Endodermal cell (in vitro differentiated cells): Measurements from ENCODE around the gene TCOF1. TPM values are rescaled to one million over a fixed set of nuclear protein-coding genes. Genes with fewer than 3 reads are reported as not detected.

Source experiments
- DNase-seq: peaks from one replicate; pipeline ENCODE4 v3.0.0-alpha.2; 2017
- H3K27ac ChIP-seq: 2 replicates; pipeline ENCODE4 v1.5.1; 2013; ENCODE audit warnings: mild to moderate bottlenecking, low read depth, low read length, moderate library complexity
- H3K27me3 ChIP-seq: 2 replicates; pipeline ENCODE4 v1.6.1; 2013; ENCODE audit warnings: mild to moderate bottlenecking, low read length, moderate library complexity; ENCODE audit not compliant: insufficient read depth, control insufficient read depth, poor library complexity, severe bottlenecking
- H3K36me3 ChIP-seq: 2 replicates; pipeline ENCODE4 v1.7.0; 2013; ENCODE audit warnings: mild to moderate bottlenecking, low read length, moderate library complexity; ENCODE audit not compliant: control insufficient read depth, insufficient read depth
- H3K4me1 ChIP-seq: one replicate; pipeline ENCODE4 v1.7.0; 2013; ENCODE audit warnings: low read length; ENCODE audit not compliant: control insufficient read depth, insufficient read depth
- H3K4me3 ChIP-seq: 2 replicates; pipeline ENCODE4 v1.5.1; 2013; ENCODE audit warnings: mild to moderate bottlenecking, low read length, moderate library complexity
- H3K9ac ChIP-seq: 2 replicates; pipeline ENCODE4 v1.6.1; 2013; ENCODE audit warnings: mild to moderate bottlenecking, low read length, moderate library complexity; ENCODE audit not compliant: poor library complexity, severe bottlenecking; ENCODE audit errors: extremely low read depth
- H3K9me3 ChIP-seq: 2 replicates; pipeline ENCODE4 v1.6.1; 2013; ENCODE audit warnings: mild to moderate bottlenecking, low read length, moderate library complexity; ENCODE audit not compliant: control insufficient read depth
- H3K27ac Mint-ChIP-seq: 2 replicates; pipeline ENCODE4 v1.8.0; 2020; ENCODE audit warnings: mixed read lengths
- H3K27me3 Mint-ChIP-seq: 2 replicates; pipeline ENCODE4 v1.8.0; 2021; ENCODE audit warnings: mild to moderate bottlenecking, mixed read lengths; ENCODE audit not compliant: insufficient read depth
- H3K36me3 Mint-ChIP-seq: 2 replicates; pipeline ENCODE4 v1.8.0; 2020; ENCODE audit warnings: low read depth, mixed read lengths
- H3K4me1 Mint-ChIP-seq: 2 replicates; pipeline ENCODE4 v1.8.0; 2020; ENCODE audit warnings: mixed read lengths
- H3K4me3 Mint-ChIP-seq: 2 replicates; pipeline ENCODE4 v1.8.0; 2020; ENCODE audit warnings: mild to moderate bottlenecking, moderate library complexity, mixed read lengths
- H3K9me3 Mint-ChIP-seq: 2 replicates; pipeline ENCODE4 v1.8.0; 2020; ENCODE audit warnings: mild to moderate bottlenecking, mixed read lengths
- WGBS, 2 experiments: methylation state at CpG; one replicate each; pipeline versions ENCODE4 v1.1.5 to v1.1.7; 2013; ENCODE audit warnings: missing lambda C conversion rate in 2 of 2, mixed read lengths in 1 of 2; ENCODE audit not compliant: insufficient coverage in 1 of 2, insufficient read length in 1 of 2; 5-methylcytosine and 5-hydroxymethylcytosine counted together
- total RNA-seq, 2 donors: library from RNA; stranded (reverse); fragmentation: NEBNext Ultra II Directional in 1 of 2; extraction: Animal tissue kit (Norgen Biotek cat#: 25700) in 1 of 2; gene quantifications; 2 replicates in 1 of 2; 3 replicates in 1 of 2; pipeline ENCODE4 v1.2.1, GENCODE V29; 2021
- TF ChIP-seq, protein P1 (sequence below): fragments of 200-600 bp; sonication (generic); conservative IDR thresholded peaks from 2 replicates; pipeline ENCODE4 v1.5.0; 2021; ENCODE audit warnings: antibody characterized with exemption, mild to moderate bottlenecking

The TCOF1 gene
- total RNA-seq, 2 donors from 2014 or later, result 88.8 to 107 TPM

GRCh38 chr5:150389531-150390266 is 32.2 kb downstream of the TCOF1 start:
- H3K27me3 Mint-ChIP-seq, result no peaks in the 10 kb centered on the region
- WGBS, 2 experiments, result 87 to 91% methylated on average over 9 to 13 of the region's 13 CpGs
- Histone ChIP-seq H3K27me3 (no peaks in the 10 kb centered on the region), H3K27ac (no peak overlapping the region), H3K9me3 (no peaks in the 10 kb centered on the region), H3K4me1 (no peaks in the 10 kb centered on the region), H3K9ac (no peak overlapping the region), H3K4me3 (no peak overlapping the region), H3K36me3 (peaks cover 89% of the 10 kb centered on the region)
- H3K4me3 Mint-ChIP-seq, result no peak overlapping the region
- no peaks in the 10 kb centered on the region for H3K4me1 Mint-ChIP-seq
- H3K36me3 Mint-ChIP-seq, result peaks cover 57% of the 10 kb centered on the region
- TF ChIP-seq, protein P1, sequence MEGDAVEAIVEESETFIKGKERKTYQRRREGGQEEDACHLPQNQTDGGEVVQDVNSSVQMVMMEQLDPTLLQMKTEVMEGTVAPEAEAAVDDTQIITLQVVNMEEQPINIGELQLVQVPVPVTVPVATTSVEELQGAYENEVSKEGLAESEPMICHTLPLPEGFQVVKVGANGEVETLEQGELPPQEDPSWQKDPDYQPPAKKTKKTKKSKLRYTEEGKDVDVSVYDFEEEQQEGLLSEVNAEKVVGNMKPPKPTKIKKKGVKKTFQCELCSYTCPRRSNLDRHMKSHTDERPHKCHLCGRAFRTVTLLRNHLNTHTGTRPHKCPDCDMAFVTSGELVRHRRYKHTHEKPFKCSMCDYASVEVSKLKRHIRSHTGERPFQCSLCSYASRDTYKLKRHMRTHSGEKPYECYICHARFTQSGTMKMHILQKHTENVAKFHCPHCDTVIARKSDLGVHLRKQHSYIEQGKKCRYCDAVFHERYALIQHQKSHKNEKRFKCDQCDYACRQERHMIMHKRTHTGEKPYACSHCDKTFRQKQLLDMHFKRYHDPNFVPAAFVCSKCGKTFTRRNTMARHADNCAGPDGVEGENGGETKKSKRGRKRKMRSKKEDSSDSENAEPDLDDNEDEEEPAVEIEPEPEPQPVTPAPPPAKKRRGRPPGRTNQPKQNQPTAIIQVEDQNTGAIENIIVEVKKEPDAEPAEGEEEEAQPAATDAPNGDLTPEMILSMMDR, result peak; percentile 33
- no peaks in the 10 kb centered on the region for H3K9me3 Mint-ChIP-seq
- DNase-seq, result no peak
- H3K27ac Mint-ChIP-seq, result no peak overlapping the region

GRCh38 chr5:150391064-150391834 is 33.8 kb downstream of the TCOF1 start:
- no peaks in the 10 kb centered on the region for H3K27me3 Mint-ChIP-seq
- H3K36me3 ChIP-seq, result peaks cover 91% of the 10 kb centered on the region
- no peaks in the 10 kb centered on the region for H3K9me3 Mint-ChIP-seq
- H3K9me3 ChIP-seq, result no peaks in the 10 kb centered on the region
- H3K4me1 Mint-ChIP-seq, result no peaks in the 10 kb centered on the region
- WGBS, 2 experiments, result 97 to 98% methylated on average over 8 to 13 of the region's 13 CpGs
- no peak overlapping the region for H3K4me3 ChIP-seq
- no peaks in the 10 kb centered on the region for H3K4me1 ChIP-seq
- H3K36me3 Mint-ChIP-seq, result peaks cover 66% of the 10 kb centered on the region
- H3K27me3 ChIP-seq, result no peaks in the 10 kb centered on the region
- no peak overlapping the region for H3K4me3 Mint-ChIP-seq
- H3K9ac ChIP-seq, result no peak overlapping the region
- no peak for DNase-seq
- H3K27ac ChIP-seq, result no peak overlapping the region
- TF ChIP-seq, protein P1, result no peak
- H3K27ac Mint-ChIP-seq, result no peak overlapping the region

- H3K4me1 ChIP-seq, result no peaks in the 10 kb centered on the region
- H3K9me3 ChIP-seq, result no peaks in the 10 kb centered on the region
- no peak for DNase-seq
- TF ChIP-seq, protein P1, result no peak
- H3K4me3 Mint-ChIP-seq, result no peak overlapping the region
- H3K27ac Mint-ChIP-seq, result no peak overlapping the region
- H3K36me3 Mint-ChIP-seq, result peaks cover 66% of the 10 kb centered on the region
- no peak overlapping the region for H3K4me3 ChIP-seq
- H3K27me3 ChIP-seq, result no peaks in the 10 kb centered on the region
- H3K27ac ChIP-seq, result no peak overlapping the region
- H3K4me1 Mint-ChIP-seq, result no peaks in the 10 kb centered on the region
- WGBS, 2 experiments, result 84 to 96% methylated on average over 2 to 3 of the region's 3 CpGs
- H3K27me3 Mint-ChIP-seq, result no peaks in the 10 kb centered on the region
- peaks cover 88% of the 10 kb centered on the region for H3K36me3 ChIP-seq
- no peaks in the 10 kb centered on the region for H3K9me3 Mint-ChIP-seq
- no peak overlapping the region for H3K9ac ChIP-seq
Observed at GRCh38 chr5:150391986-150392385, 34.5 kb downstream of the TCOF1 start.
